ENCODE data around the gene LBR.
A peak's percentile ranks its signal among the peaks of the same experiment; 100 is the strongest.

Gene LBR

GRCh38 chr1:225466848-225467192 lies 39.0 kb upstream of the LBR start:
- Histone ChIP-seq H2AFZ (ENCODE audit: low read length) (no peak overlapping the region), H3K4me2 (ENCODE audit: low read length) (peak overlapping the region; percentile 81), H3K27ac (ENCODE audit: low read depth, low read length, poor library complexity, severe bottlenecking) (peak overlapping the region; percentile 79)

GRCh38 chr1:225465793-225466517 lies 38.1 kb upstream of the LBR start:
- Histone ChIP-seq H3K36me3 (ENCODE audit: insufficient read depth, low read length) (no peaks in the 10 kb centered on the region), H3K9ac (ENCODE audit: low read length) (no peak overlapping the region), H3K4me1 (ENCODE audit: insufficient read depth, low read length, severe bottlenecking) (peaks cover 24% of the 10 kb centered on the region), H3K9me2 (ENCODE audit: low read depth, low read length) (no peaks in the 10 kb centered on the region), H2AFZ (ENCODE audit: low read length) (no peak overlapping the region), H3K27me3 (ENCODE audit: insufficient read depth, low read length) (no peaks in the 10 kb centered on the region), H3K4me2 (ENCODE audit: low read length) (no peak overlapping the region), H3K9me3 (ENCODE audit: low read length) (no peaks in the 10 kb centered on the region), H3K79me2 (ENCODE audit: insufficient read depth, low read length) (no peaks in the 10 kb centered on the region), H4K20me1 (ENCODE audit: insufficient read depth, low read length) (no peaks in the 10 kb centered on the region), H3K4me3 (ENCODE audit: low read depth, low read length, poor library complexity, severe bottlenecking) (no peak overlapping the region), H3K27ac (ENCODE audit: low read depth, low read length, poor library complexity, severe bottlenecking) (no peak overlapping the region), H3F3A (ENCODE audit: insufficient read depth, low read length) (no peaks in the 10 kb centered on the region)
- TF ChIP-seq CTCF (IDR thresholded peaks at IDR 0.05; ENCODE audit: low read length) (no peak), EZH2 (IDR thresholded peaks at IDR 0.05; ENCODE audit: borderline replicate concordance, low read length) (no peak)

More at GRCh38 chr1:225466848-225467192, 39.0 kb upstream of the LBR start:
- Histone ChIP-seq H3K9me3 (ENCODE audit: low read length) (no peaks in the 10 kb centered on the region), H3K36me3 (ENCODE audit: insufficient read depth, low read length) (no peaks in the 10 kb centered on the region), H4K20me1 (ENCODE audit: insufficient read depth, low read length) (no peaks in the 10 kb centered on the region), H3K79me2 (ENCODE audit: insufficient read depth, low read length) (no peaks in the 10 kb centered on the region), H3K4me3 (ENCODE audit: low read depth, low read length, poor library complexity, severe bottlenecking) (peak overlapping the region; percentile 64), H3K9me2 (ENCODE audit: low read depth, low read length) (no peaks in the 10 kb centered on the region), H3F3A (ENCODE audit: insufficient read depth, low read length) (no peaks in the 10 kb centered on the region), H3K27me3 (ENCODE audit: insufficient read depth, low read length) (no peaks in the 10 kb centered on the region), H3K9ac (ENCODE audit: low read length) (peak overlapping the region; percentile 73), H3K4me1 (ENCODE audit: insufficient read depth, low read length, severe bottlenecking) (peaks cover 24% of the 10 kb centered on the region)
- TF ChIP-seq EZH2 (IDR thresholded peaks at IDR 0.05; ENCODE audit: borderline replicate concordance, low read length) (no peak), CTCF (IDR thresholded peaks at IDR 0.05; ENCODE audit: low read length) (no peak)

- Histone ChIP-seq H3K9me3 (ENCODE audit: low read length) (no peaks in the 10 kb centered on the region), H3K4me1 (ENCODE audit: insufficient read depth, low read length, severe bottlenecking) (peaks cover 24% of the 10 kb centered on the region), H3K27me3 (ENCODE audit: insufficient read depth, low read length) (no peaks in the 10 kb centered on the region), H3F3A (ENCODE audit: insufficient read depth, low read length) (no peaks in the 10 kb centered on the region), H3K4me3 (ENCODE audit: low read depth, low read length, poor library complexity, severe bottlenecking) (no peak overlapping the region), H3K9ac (ENCODE audit: low read length) (no peak overlapping the region), H4K20me1 (ENCODE audit: insufficient read depth, low read length) (no peaks in the 10 kb centered on the region), H3K36me3 (ENCODE audit: insufficient read depth, low read length) (no peaks in the 10 kb centered on the region), H3K27ac (ENCODE audit: low read depth, low read length, poor library complexity, severe bottlenecking) (no peak overlapping the region), H3K79me2 (ENCODE audit: insufficient read depth, low read length) (no peaks in the 10 kb centered on the region), H3K9me2 (ENCODE audit: low read depth, low read length) (no peaks in the 10 kb centered on the region), H2AFZ (ENCODE audit: low read length) (no peak overlapping the region), H3K4me2 (ENCODE audit: low read length) (no peak overlapping the region)
- TF ChIP-seq EZH2 (IDR thresholded peaks at IDR 0.05; ENCODE audit: borderline replicate concordance, low read length) (no peak), CTCF (IDR thresholded peaks at IDR 0.05; ENCODE audit: low read length) (no peak)
Observed at GRCh38 chr1:225464851-225465792, 37.3 kb upstream of the LBR start.

All from OCI-LY1 (cell line).